Spleen (tissue), 11 donors: ENCODE measurements around the gene STAT1. TPM values are rescaled to one million over a fixed set of nuclear protein-coding genes. Genes with fewer than 3 reads are reported as not detected.

Source experiments
- DNase-seq: peaks from one replicate; pipeline ENCODE4 v3.0.0-alpha.2; 2020
- H3K27ac ChIP-seq, 8 donors: fragments of 200-600 bp; sonication (generic) in 7 of 8; 1 replicate in 4 of 8; 2 replicates in 4 of 8; pipeline versions ENCODE4 v1.5.0 to v1.8.0; 2016 to 2021; ENCODE audit warnings: inconsistent platforms in 4 of 8, mild to moderate bottlenecking in 4 of 8, moderate library complexity in 1 of 8
- H3K27me3 ChIP-seq, 7 donors: fragments of 200-600 bp; sonication (generic) in 6 of 7; replicated peaks in 1 of 7; 1 replicate in 4 of 7; 2 replicates in 3 of 7; pipeline versions ENCODE4 v1.5.0 to v1.8.0; 2016 to 2021; ENCODE audit warnings: inconsistent platforms in 3 of 7, mild to moderate bottlenecking in 1 of 7
- H3K36me3 ChIP-seq, 6 donors: fragments of 200-600 bp; sonication (generic) in 5 of 6; 1 replicate in 4 of 6; 2 replicates in 2 of 6; pipeline versions ENCODE4 v1.5.0 to v1.8.0; 2016 to 2021; ENCODE audit warnings: inconsistent platforms in 2 of 6
- H3K4me1 ChIP-seq, 6 donors: fragments of 200-600 bp; sonication (generic) in 5 of 6; 1 replicate in 3 of 6; 2 replicates in 3 of 6; pipeline versions ENCODE4 v1.5.0 to v1.8.0; 2016 to 2021; ENCODE audit warnings: inconsistent platforms in 3 of 6
- H3K4me3 ChIP-seq, 8 donors: fragments of 200-600 bp; sonication (generic) in 7 of 8; 1 replicate in 4 of 8; 2 replicates in 4 of 8; pipeline versions ENCODE4 v1.5.0 to v1.8.0; 2016 to 2021; ENCODE audit warnings: inconsistent platforms in 4 of 8, mild to moderate bottlenecking in 4 of 8, moderate library complexity in 2 of 8
- H3K9me3 ChIP-seq, 8 donors: fragments of 200-600 bp; sonication (generic) in 7 of 8; 1 replicate in 4 of 8; 2 replicates in 4 of 8; pipeline versions ENCODE4 v1.5.0 to v1.8.0; 2016 to 2021; ENCODE audit warnings: inconsistent platforms in 4 of 8
- CTCF ChIP-seq, 11 experiments: fragments of 200-600 bp in 7 of 11; fragments of 450-650 bp in 4 of 11; sonication (generic) in 4 of 11; IDR thresholded peaks in 8 of 11; conservative IDR thresholded peaks in 3 of 11; 1 replicate in 7 of 11; 2 replicates in 4 of 11; pipeline versions ENCODE4 v1.4.0 to v1.8.0; 2016 to 2021; ENCODE audit warnings: antibody characterized with exemption in 11 of 11, inconsistent platforms in 4 of 11, mild to moderate bottlenecking in 1 of 11
- POLR2A ChIP-seq, 3 donors: fragments of 450-650 bp; IDR thresholded peaks; one replicate each; pipeline ENCODE4 v1.5.1; 2017; ENCODE audit warnings: antibody characterized with exemption in 3 of 3, mild to moderate bottlenecking in 1 of 3
- POLR2AphosphoS5 ChIP-seq, 3 donors: sonication (generic); formaldehyde crosslinking; IDR thresholded peaks; one replicate each; pipeline ENCODE4 v1.5.1; 2017; ENCODE audit warnings: antibody characterized with exemption in 3 of 3
- WGBS, 5 donors: extraction: QIAGEN DNeasy Blood & Tissue Kit in 3 of 5; methylation state at CpG; one replicate each; pipeline versions ENCODE4 v1.1.5 to v1.1.7; 2013 to 2018; 5-methylcytosine and 5-hydroxymethylcytosine counted together
- intact Hi-C: fragments of 100-400 bp; cut with DNase I; formaldehyde crosslinking; loops from one replicate; pipeline ENCODE4 v1.15.0; 2023; ENCODE audit warnings: low total_unique reads
- polyA plus RNA-seq, 3 donors: library from polyadenylated mRNA; stranded (reverse); fragments of 200-250 nt; gene quantifications; one replicate each; pipeline ENCODE4 v1.2.1, GENCODE V29; 2013
- total RNA-seq, 7 donors: library from RNA; depleted of rRNA in 3 of 7; stranded (reverse); fragments of >200 nt in 3 of 7; fragmentation: NEBNext Ultra II Directional in 4 of 7; extraction: Animal tissue kit (Norgen Biotek cat#: 25700) in 4 of 7; gene quantifications; one replicate each; pipeline versions ENCODE4 v1.1.0 to v1.2.1, GENCODE V29; 2016 to 2021
- donor health status: healthy with polysubstance abuse.
- donor health status: DM: no; HTN: no; CAD: no; lungs with moderate emphysema.
- donor health status: DM: no; HTN: no; CAD: no.
- donor health status: Bipolar disorder and iron deficiency.
- donor health status: healthy.
- donor health status: DM: no; HTN: no; CAD: no.
- donor health status: DM: yes; HTN: yes; CAD: no.

Gene STAT1
- total and polyA plus RNA-seq, 10 donors, result 19.5 to 246 (median 119) TPM

GRCh38 chr2:190990132-190990531, 23.8 kb downstream of the STAT1 start:
- 90 to 93% (median 92%) methylated on average over 6 of the region's 6 CpGs for WGBS, 5 donors
- intact Hi-C loops, result no loop called here
- DNase-seq, result no peak
- Histone ChIP-seq H3K36me3 (peaks cover 10 to 100% (median 99%) of the 10 kb centered on the region in 6 donors), H3K4me1 (peaks cover 0 to 10% (median 0%) of the 10 kb centered on the region in 6 donors), H3K9me3 (no peaks in the 10 kb centered on the region), H3K4me3 (no peak overlapping the region), H3K27me3 (no peaks in the 10 kb centered on the region), H3K27ac (peak overlapping the region in 1 of 8 donors; percentile 28)
- TF ChIP-seq POLR2A (IDR thresholded peaks at IDR 0.05), result no peak
- no peak for TF ChIP-seq POLR2AphosphoS5 (IDR thresholded peaks at IDR 0.05)
- no peak for TF ChIP-seq CTCF (IDR thresholded peaks at IDR 0.05 in 8 of 11, conservative IDR thresholded peaks at IDR 0.05 in 3 of 11)

GRCh38 chr2:190988910-190989309, 25.1 kb downstream of the STAT1 start:
- no peaks in the 10 kb centered on the region for H3K9me3 ChIP-seq
- H3K27ac ChIP-seq, result peak overlapping the region in 3 of 8 donors; percentile 10 to 56 (median 38)
- no peak for DNase-seq
- TF ChIP-seq CTCF (IDR thresholded peaks at IDR 0.05 in 8 of 11, conservative IDR thresholded peaks at IDR 0.05 in 3 of 11) (no peak), POLR2AphosphoS5 (IDR thresholded peaks at IDR 0.05) (no peak), POLR2A (IDR thresholded peaks at IDR 0.05) (no peak)
- no peak overlapping the region for H3K4me3 ChIP-seq
- intact Hi-C loops, result no loop called here
- H3K36me3 ChIP-seq, result peaks cover 6 to 100% (median 99%) of the 10 kb centered on the region in 6 donors
- H3K4me1 ChIP-seq, result peaks cover 0 to 7% (median 0%) of the 10 kb centered on the region in 6 donors
- 83 to 100% (median 96%) methylated on average over 3 of the region's 3 CpGs for WGBS, 5 donors
- no peaks in the 10 kb centered on the region for H3K27me3 ChIP-seq

- intact Hi-C loops, result no loop called here
These were observed 26.0 kb downstream of the STAT1 start for GRCh38 chr2:190987938-190988337.

DNA sequence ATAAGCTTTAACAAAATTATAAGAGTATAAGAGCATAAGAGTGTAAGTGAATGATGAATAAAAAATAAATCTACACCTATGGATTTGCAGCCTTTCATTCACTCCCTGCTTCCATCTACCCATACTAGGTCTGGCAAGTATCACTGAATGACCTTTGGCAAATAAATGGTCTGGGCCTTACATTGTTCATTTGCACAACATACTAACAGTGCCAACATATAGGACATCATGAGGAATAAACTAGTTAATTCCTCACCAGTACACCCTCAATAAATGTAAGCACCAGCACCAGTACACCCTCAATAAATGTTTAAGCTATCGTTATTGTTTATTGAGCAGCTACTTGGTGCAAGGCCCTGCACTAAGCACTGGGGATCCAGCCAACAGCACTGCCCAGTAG, 26.9 kb downstream of the STAT1 start:
- Histone ChIP-seq H3K27me3 (no peaks in the 10 kb centered on the region), H3K4me1 (peaks cover 0 to 12% (median 0%) of the 10 kb centered on the region in 6 donors), H3K4me3 (no peak overlapping the region), H3K27ac (peak overlapping the region in 1 of 8 donors; percentile 56), H3K36me3 (peaks cover 4 to 100% (median 99%) of the 10 kb centered on the region in 6 donors), H3K9me3 (no peaks in the 10 kb centered on the region)
- 98 to 100% (median 100%) methylated on average over 1 of the region's 1 CpG for WGBS, 5 donors
- intact Hi-C loops, result no loop called here
- no peak for DNase-seq
- no peak for TF ChIP-seq CTCF (IDR thresholded peaks at IDR 0.05 in 8 of 11, conservative IDR thresholded peaks at IDR 0.05 in 3 of 11)
- no peak for TF ChIP-seq POLR2A (IDR thresholded peaks at IDR 0.05)
- TF ChIP-seq POLR2AphosphoS5 (IDR thresholded peaks at IDR 0.05), result no peak

More at GRCh38 chr2:190987938-190988337, 26.0 kb downstream of the STAT1 start:
- Histone ChIP-seq H3K36me3 (peaks cover 4 to 100% (median 99%) of the 10 kb centered on the region in 6 donors), H3K4me3 (no peak overlapping the region), H3K27me3 (no peaks in the 10 kb centered on the region), H3K27ac (peak overlapping the region in 4 of 8 donors; percentile 10 to 56 (median 29)), H3K9me3 (no peaks in the 10 kb centered on the region), H3K4me1 (peaks cover 0 to 6% (median 0%) of the 10 kb centered on the region in 6 donors)
- no peak for DNase-seq
- TF ChIP-seq POLR2AphosphoS5 (IDR thresholded peaks at IDR 0.05) (peak in 1 of 3 donors; percentile 47), CTCF (IDR thresholded peaks at IDR 0.05 in 8 of 11, conservative IDR thresholded peaks at IDR 0.05 in 3 of 11) (no peak), POLR2A (IDR thresholded peaks at IDR 0.05) (no peak)
- 69 to 88% (median 75%) methylated on average over 5 of the region's 5 CpGs for WGBS, 5 donors
